Stimulated activated CD8-positive, alpha-beta memory T cell treated with anti-CD3 and anti-CD28 coated beads, Interleukin-2, amount 100 ng/mL, for 48 hours (primary cell): ENCODE measurements around the gene CXCL1.

ENCODE experiments used
- DNase-seq, 2 donors: peaks; one replicate each; pipeline ENCODE4 v3.0.0-alpha.2; 2020; ENCODE audit warnings: low read depth in 2 of 2

Gene CXCL1

GRCh38 chr4:73851293-73851692 lies 17.9 kb upstream of the CXCL1 start:
- DNase-seq: no peak

- DNase-seq: no peak
Measured at GRCh38 chr4:73852771-73853170, 16.4 kb upstream of the CXCL1 start.

- no peak for DNase-seq
Measured at GRCh38 chr4:73853246-73853704, 15.9 kb upstream of the CXCL1 start, which contains the start of gene PF4V1. Gene PF4V1, plus strand, starts transcription at chr4:73853296. Its CDS starts 67 bp downstream, at chr4:73853363.

- DNase-seq: no peak
Measured at GRCh38 chr4:73853718-73854473, 15.3 kb upstream of the CXCL1 start.

- no peak for DNase-seq
Measured at GRCh38 chr4:73855406-73855805, 13.8 kb upstream of the CXCL1 start.

GRCh38 chr4:73856518-73856917 lies 12.7 kb upstream of the CXCL1 start:
- DNase-seq: no peak

GRCh38 chr4:73859614-73860088 lies 9.5 kb upstream of the CXCL1 start:
- DNase-seq: no peak

GRCh38 chr4:73860181-73860580 lies 9.0 kb upstream of the CXCL1 start:
- DNase-seq: no peak

- no peak for DNase-seq
Measured at GRCh38 chr4:73860917-73861316, 8.3 kb upstream of the CXCL1 start.

GRCh38 chr4:73862322-73862721 lies 6.9 kb upstream of the CXCL1 start:
- DNase-seq: no peak

- no peak for DNase-seq
Measured at GRCh38 chr4:73864365-73864764, 4.8 kb upstream of the CXCL1 start.

GRCh38 chr4:73864961-73865360 lies 4.2 kb upstream of the CXCL1 start:
- DNase-seq: no peak

- no peak for DNase-seq
Measured at GRCh38 chr4:73865431-73866096, 3.6 kb upstream of the CXCL1 start.

GRCh38 chr4:73866246-73866645 lies 2.9 kb upstream of the CXCL1 start:
- no peak for DNase-seq

GRCh38 chr4:73867783-73868182 lies 1.4 kb upstream of the CXCL1 start:
- no peak for DNase-seq

GRCh38 chr4:73868206-73869129 lies 725 bp upstream of the CXCL1 start:
- no peak for DNase-seq

- DNase-seq: no peak
Measured at GRCh38 chr4:73870260-73870659, 1.1 kb downstream of the CXCL1 start.

- DNase-seq: no peak
Measured at GRCh38 chr4:73870768-73871167, 1.6 kb downstream of the CXCL1 start.

GRCh38 chr4:73871511-73872310 lies 2.5 kb downstream of the CXCL1 start:
- no peak for DNase-seq

GRCh38 chr4:73872316-73873108 lies 3.3 kb downstream of the CXCL1 start:
- DNase-seq: no peak
